Left kidney (tissue), 2 donors: ENCODE measurements around the gene XCL1. TPM values are rescaled to one million over a fixed set of nuclear protein-coding genes. Genes with fewer than 3 reads are reported as not detected.

Experiments
- DNase-seq: peaks from one replicate; pipeline ENCODE4 v3.0.0-alpha.2; 2013
- polyA plus RNA-seq: library from polyadenylated mRNA; unstranded; fragments of 120-200 nt; gene quantifications from one replicate; pipeline ENCODE4 v1.2.1, GENCODE V29; 2013; ENCODE audit not compliant: insufficient read length

XCL1 gene
- polyA plus RNA-seq, 1 donor = not detected

DNA sequence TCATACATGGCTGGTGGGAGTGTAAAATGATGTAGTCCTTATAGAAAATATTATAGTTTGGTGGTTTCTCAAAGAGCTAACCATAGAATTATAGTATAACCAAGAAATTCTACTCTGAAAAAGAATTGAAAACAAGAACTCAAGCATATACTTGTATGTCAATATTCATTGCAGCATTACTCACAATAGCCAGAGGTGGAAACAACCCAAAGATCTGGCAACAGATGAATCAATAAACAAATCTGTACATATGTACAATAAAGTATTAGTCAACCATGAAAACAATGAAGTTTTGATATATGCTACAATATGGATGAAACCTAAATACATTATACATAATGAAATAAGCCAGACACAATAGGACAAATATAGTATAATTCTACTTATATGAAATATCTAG is 29.7 kb downstream of the XCL1 start:
- DNase-seq = no peak

DNA sequence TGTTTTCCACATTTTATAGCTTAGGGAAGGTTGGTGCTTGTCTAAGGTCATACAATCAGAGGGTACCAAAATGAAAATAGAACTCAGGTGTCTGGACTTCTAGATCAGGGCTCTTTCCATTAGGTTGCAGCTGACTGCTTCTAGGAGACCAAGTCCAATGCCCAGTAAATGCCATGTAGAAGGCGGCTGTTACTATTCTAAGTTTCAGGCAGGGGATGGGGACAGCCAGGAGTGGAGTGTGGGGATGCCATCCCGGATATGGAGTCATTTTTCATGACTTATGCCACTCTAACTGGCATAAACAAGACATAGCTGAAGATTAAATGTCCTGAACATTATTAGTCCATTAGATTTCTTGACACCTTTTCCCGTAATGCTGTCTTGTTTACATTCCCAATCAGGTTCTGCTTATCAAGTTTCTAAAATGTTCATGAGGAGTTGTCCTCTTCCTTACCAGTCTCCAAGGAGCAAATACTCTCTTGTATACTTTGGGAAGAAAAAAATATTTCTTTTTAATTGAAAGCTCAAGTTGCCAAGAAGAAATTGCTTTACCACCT is 31.5 kb downstream of the XCL1 start:
- DNase-seq = no peak

DNA sequence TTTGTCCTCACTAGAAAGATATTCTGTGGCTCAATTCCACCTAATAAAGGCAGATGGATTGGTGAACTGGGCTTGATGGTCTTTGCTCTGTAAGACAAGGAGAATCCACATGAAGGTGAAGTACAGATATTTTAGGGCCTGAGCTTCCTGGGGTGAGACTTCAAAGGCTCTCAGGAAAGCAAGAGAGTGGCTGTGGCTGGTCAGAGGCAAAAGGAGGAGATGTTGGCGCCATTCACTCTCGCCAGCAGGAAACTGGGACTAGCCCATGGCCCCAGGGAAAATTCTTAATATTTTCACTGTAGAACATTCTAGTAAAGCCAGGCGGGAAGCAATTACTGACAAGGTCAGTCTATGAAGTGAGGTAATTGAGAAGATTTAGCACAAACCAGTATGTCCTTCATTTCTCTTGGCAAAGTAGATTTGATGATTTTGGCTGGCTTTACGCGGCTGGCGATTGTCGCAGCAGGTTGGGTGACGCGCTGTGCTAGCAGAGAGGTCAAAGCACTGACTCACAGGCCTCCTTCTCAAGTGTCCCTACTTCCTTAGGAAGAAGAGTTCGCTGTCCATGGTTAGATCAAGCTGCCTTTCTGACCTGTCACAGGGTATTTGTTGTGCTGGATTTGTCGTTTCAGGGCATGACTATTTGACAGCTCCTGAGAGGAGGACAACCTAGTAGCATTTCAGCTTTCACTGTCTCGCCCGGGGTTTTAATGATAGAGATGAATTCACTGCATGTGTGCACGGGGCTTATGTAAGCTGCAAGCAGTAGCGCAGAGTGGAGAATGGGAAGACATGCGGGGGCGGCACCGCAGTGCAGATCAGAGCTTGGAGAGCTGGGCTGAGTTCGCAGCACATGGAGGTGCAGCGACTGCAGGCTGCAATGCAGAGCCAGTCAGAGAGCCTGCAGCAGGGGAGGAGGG is 32.7 kb downstream of the XCL1 start:
- peak; percentile 56 for DNase-seq

DNA sequence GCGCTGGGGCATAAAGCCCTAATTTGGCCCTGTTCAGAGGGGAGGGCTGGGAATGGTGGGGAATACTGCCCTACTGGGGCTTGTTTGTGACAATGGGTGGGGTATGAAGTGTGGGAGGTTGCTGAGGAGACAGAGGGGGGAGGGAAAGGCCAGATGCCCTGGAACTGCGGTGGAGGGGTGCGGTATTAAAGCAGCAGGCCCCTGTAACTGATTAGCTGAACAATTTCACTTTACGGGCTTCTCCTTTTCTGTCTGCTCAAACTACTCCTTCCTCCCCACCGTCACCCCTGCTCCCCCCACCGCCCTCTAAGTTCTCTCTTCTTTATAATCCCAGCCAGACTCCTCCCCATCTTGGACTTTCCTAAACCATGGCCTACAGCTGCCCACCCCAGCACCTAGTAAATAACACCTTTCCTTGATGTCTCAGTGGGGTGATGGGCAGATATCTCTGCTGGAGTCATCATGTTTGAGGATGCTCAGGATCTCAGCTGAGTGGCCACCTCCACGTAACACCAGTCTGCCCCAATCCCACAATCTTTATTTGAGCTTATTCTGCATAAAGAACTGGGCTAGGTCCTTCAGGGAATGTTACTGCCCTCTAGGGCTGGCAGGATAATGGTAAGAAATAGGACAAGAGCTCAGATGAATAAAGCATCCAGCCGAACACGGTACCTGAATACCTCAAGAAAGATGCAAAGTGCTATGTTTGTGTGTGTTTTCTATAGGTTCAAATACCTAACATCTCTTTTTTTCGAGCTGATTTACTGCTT is 33.5 kb downstream of the XCL1 start:
- DNase-seq = no peak

DNA sequence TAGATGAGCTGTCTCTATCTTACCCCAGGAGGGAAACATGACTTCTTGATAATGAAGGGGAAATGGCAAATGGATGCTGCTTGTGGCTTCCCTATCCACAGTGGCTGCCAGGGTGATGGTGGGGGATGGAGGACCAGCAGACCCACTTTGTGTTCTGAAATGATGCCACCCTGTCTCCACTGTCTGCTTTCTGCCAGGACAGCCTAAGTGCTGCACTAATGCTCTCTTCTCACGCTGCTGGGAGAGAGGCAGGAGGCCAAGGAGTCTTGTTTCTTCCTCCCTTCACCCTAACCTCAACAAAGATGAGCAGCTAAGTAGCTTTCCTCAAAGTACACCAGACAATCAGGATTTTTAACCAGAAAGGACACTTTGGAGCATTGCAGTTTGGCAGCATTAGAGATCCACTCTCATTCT is 36.6 kb downstream of the XCL1 start:
- no peak for DNase-seq

DNA sequence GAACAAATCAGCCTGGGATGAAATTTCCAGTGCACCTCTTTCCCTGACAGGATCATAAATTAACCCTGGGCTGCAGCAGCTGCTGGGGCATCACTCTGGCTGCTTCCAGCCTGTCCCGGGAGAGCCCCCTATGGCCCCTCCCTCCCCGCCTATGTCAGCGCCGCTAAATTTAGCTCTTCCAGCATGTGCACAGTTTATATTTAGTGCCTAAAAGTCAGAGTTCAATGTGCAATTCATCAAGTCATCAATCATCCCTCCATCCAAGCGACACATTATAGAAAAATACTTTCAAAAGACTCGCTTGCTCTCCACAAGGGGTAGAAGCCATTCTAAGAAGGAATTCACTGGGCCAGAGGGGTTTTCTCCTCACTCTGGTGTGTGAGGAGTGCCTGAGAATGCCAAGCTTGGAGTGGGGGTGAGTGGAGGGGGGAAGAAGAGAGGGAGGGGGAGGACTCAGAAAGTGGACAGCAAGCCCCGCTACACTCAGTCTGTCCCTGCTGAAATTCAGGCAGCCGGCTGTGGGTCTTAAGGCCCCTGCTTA is 37.4 kb downstream of the XCL1 start:
- DNase-seq = peak; percentile 80

DNA sequence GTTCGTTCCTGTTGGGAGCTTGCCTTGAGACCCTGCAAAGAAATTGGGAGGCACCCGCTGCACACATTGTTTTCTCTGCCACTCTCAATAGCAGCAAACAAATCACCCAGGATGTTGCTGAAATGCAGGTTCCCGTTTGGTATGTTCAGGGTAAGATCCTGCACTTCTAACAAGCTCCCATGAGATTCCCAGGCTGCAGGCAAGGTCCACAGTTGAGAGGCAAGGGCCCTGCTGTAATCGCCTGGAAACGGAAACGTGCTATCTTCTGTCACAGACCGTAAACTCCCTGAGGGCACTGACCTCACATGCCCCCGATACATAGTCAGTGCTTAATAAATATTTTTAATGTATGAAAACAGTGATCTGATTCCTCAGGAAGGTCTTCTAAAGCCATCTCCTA is 37.8 kb downstream of the XCL1 start:
- no peak for DNase-seq

DNA sequence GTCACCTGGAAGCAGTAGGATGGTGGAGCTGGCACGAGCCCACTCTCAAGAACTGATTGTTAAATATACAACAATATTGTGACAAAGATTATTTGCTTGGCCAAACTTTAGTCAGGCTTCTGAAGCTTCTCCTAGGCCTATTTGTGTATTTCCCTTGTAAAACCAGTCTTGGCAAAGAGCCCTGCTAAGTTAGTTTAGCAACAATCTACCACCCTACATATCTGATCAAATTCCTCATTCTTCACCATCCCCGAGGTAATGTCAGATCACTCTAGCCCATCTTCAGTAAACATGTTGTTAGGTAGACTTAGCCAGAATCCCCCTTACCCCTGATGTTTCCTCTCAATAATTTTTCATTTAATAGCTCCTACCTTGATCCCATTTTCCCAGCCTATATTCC is 39.6 kb downstream of the XCL1 start:
- DNase-seq = no peak

DNA sequence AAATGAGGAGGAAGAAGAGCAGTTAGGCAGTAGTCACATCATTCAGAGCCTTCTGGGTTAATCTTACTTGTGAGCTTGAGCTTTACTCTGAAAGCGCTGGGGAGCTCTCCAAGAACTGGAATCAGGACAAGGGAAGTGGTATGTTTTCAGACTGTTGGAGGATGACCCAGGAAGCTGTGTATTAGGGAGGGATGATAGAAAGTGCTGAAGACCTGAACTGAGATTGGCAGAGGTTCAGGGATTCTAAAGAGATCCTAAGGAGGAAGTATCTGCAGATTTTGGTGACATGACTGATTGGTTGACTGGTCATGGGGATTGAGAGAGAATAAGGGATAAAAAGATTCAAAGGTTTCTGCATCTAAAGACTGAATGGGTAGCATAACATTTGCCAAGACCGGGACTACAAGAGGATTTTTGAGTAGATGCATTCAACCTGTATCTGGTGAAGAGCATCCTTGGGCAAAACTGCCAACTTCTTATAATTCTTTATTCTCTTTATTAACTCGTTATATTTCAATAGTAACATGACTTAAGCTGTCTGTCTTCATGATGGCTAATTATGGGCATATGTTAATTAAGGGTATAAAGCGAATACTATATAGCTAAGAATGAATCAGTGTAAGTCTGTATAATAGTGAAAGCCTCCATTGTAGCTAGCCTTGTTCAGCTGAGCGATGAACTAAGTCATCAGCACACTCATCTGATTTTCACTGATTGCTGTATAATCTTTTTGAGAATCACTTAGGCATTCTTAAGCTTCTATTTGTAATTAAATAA is 41.8 kb downstream of the XCL1 start:
- DNase-seq = no peak

DNA sequence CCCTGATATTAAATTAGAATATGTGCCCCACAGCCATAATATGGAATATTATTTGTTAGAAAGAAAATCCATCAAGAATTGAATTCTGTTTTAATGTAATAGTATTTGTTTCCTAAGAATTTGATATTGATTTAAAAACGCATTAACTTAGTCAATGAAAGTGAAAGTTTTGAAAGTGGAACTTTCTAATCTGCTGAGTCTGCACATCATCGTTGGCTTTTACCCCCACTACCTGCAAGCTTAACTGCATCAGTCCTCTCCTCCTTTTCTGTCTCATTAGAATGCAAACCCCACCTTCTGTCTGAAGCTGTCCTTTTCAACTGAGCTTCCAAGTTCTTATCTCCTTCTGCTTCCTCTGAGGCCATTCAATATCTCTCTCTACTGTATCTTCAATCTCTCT is 42.5 kb downstream of the XCL1 start:
- DNase-seq = no peak

DNA sequence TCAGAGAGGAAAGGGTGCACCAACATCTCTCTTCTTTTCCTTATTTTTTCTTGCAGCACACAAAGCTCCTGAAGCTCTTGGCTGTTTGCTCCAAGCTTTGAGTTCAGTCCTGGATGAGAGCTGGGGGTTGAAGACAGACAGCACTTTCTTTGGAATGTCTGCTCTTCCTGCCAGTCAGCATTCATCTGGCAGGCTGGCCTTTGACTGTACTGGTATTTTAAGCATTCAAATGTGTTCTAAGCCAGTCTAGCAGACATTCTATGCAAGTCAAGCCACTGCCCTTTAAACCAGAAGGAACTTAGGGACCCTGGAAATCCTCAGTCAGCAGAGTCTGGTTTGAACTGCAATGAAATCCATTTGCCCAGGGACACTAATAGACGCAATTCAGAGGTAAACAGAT is 45.0 kb downstream of the XCL1 start:
- no peak for DNase-seq

DNA sequence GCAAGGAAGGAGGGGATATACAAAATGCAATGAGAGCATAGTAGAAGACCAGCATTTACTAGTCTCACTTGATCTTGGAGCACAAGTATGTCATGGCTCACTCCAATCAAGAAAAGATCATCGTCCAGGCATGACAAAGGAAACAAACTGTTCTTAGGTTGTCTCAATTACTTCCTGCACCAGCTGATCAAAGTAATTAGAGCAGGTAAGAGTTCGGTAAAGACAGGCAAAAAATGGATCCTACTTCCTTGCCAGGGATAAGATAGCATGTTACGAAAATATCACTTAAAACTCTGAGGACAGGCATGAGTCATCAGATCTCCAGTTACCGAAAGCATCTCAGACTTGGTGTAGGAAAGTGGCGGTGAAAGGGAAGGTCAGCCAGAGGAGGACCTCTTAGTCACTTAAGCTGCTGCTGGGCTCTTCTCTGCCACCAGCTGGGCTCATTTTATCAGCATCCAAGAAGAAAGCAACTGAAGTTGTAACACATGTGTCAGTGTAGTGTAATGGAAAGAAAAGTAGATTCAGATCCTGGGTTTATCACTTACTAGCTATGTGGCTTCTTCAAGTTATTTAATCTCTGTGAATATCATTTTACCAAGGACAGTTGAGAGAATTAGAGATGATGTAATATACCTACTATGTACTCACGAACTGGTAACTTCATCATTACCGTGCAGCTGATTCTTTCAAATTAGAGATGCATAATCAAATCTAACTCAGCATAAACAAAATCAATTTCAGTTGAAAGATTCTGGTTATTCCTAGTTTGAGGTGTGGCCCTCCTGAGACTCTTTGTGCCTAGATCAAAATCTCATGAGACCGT is 46.8 kb downstream of the XCL1 start:
- DNase-seq = no peak

DNA sequence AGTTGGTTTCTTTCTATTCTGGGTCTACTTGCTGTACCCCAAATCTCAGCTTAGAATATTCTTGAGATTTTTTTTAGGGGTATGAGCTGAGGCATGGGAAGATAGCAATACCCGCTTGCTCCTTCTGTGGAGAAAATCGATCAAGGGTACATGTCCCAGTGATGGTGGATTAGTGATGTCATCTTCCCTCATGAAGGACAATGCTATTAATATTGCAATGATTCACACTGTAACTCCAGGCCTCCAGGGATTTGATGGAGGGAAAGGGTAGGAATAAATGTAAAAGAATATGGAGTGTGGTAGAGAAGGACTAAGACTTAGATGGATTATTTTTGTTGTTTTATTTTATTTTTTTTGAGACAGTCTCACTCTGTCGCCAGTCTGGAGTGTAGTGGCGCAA is 47.4 kb downstream of the XCL1 start:
- no peak for DNase-seq

DNA sequence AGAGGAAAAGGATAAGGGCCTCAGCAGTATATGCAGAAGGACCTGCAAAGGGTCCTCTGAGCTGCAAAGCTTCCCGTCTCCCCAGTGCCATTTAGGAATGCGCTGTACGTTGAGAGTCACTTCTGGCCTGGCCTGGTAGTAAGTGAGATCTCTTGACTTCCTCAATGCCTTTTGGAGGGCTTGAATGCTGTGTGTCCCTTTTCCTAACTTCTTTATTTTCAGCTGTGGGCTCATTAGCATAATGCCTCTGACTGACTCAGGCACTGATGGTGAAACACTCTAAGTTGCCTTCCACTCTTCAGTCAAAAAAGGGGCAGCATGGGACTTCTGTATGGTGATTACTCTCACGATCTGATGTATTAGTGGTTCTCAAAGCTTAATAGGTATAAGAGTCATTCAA is 49.9 kb downstream of the XCL1 start:
- DNase-seq = no peak

DNA sequence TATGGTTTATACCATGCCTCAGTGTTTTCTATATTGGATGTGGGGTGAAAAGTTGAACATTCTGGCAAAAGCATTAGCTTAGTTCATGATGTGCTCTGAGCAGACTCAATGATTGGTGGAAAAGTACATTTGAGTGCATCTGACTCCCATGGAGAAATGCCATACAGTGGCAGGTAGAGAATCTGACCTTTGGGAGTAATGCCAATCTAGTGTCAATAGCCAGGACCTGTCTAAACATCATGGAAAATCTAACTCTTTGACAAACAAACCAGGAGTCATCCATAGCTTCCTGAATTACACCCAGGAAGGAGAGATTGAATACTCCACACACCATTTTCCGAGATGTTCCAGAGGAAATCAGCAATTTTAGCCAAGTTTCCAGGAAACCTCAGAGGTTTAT is 51.0 kb downstream of the XCL1 start:
- DNase-seq = no peak

DNA sequence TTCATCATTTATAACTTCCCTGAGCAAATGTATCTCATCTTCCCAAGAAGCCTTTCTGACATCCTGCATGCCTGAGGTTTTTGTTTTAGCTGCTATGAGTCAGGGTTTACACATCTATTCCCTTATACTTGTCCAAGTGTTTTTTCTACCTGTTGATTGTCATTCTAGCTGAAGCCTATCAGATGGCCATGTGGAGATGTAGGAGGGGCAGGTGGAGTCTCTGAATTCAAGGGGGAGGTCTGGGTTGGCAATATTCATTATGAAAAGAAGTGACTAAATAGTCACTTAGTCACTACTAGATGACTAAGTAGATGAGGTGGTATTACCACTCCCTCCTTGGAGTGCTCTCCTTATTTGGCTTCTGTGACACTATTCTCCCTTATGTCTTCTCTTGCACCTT is 52.4 kb downstream of the XCL1 start:
- no peak for DNase-seq

DNA sequence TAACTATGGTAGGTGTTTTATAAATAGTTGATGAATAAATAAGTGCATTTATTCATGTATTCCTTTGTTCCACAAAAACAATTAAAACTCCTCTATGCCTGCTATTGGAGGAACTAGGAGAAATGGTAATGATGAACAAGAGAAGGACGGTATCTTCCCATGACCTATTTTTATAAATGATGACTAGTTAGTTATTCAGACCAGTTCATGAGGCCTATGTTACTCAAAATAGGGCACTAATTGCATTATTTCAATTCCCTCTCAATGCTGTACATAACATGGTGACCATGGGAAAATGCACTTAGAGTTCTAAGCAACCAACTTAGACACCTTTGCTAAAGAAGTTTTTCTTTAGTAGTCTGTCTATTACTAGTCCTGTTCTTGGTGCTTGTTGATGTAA is 53.1 kb downstream of the XCL1 start:
- no peak for DNase-seq
